DND-41 (cell line): ENCODE data around the gene STAB2.

Source experiments
- CTCF ChIP-seq: IDR thresholded peaks from 2 replicates; pipeline ENCODE4 v1.5.1; 2012; ENCODE audit warnings: borderline replicate concordance, low read length, moderate library complexity, mild to moderate bottlenecking; ENCODE audit not compliant: poor library complexity, severe bottlenecking; ENCODE audit errors: extremely low read depth
- EZH2 ChIP-seq: IDR thresholded peaks from 3 replicates; pipeline ENCODE4 v1.6.1; 2012; ENCODE audit warnings: borderline replicate concordance, low read depth, mild to moderate bottlenecking, moderate library complexity, low read length, inconsistent platforms; ENCODE audit not compliant: severe bottlenecking

GRCh38 chr12:103748875-103749274, 161.8 kb downstream of the STAB2 start:
- no peak for TF ChIP-seq CTCF
- TF ChIP-seq EZH2, result no peak
